Superior temporal gyrus (tissue), 1 donor: ENCODE measurements around the gene EFCAB8.

Experiments used
- DNase-seq: peaks from one replicate; pipeline ENCODE4 v3.0.0-alpha.2; 2016; ENCODE audit errors: extremely low spot score

EFCAB8 gene

GRCh38 chr20:33007376-33008335 lies 148.9 kb downstream of the EFCAB8 start, which contains the start of gene BPIFB2:
Gene BPIFB2, plus strand, starts transcription at chr20:33007704. Its CDS starts 871 bp downstream, at chr20:33008575.
- DNase-seq: no peak

GRCh38 chr20:33008336-33009213 lies 149.9 kb downstream of the EFCAB8 start:
- no peak for DNase-seq

- DNase-seq: no peak
Measured at GRCh38 chr20:33009214-33010132, 150.8 kb downstream of the EFCAB8 start.

GRCh38 chr20:33010133-33010504 lies 151.4 kb downstream of the EFCAB8 start:
- DNase-seq: no peak

GRCh38 chr20:33010674-33011449 lies 152.1 kb downstream of the EFCAB8 start:
- no peak for DNase-seq
